ENCODE data around the gene UAP1L1.

DNA sequence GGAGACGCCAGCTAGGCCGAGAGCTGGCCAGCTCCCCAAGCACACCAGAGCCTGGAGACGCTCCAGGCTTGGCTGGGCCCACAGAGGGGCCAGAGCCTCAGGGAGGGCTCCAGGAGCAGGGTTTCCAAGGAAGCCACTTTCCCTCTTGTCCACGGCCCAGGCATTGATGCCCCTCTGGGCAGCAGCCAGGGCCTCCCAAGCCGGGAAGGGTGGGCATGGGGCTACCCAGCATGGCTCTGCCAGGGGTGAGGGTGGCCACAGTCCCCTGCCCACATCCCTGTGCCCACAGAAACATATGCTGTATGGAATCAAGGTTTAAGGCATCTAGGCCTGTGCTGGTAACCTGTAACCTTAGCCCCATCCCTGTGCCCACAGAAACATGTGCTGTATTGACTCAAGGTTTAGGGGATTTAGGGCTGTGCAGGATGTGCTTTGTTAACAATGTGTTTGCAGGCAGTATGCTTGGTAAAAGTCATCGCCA lies 38.8 kb downstream of the UAP1L1 start:
- TF ChIP-seq, protein P1, sequence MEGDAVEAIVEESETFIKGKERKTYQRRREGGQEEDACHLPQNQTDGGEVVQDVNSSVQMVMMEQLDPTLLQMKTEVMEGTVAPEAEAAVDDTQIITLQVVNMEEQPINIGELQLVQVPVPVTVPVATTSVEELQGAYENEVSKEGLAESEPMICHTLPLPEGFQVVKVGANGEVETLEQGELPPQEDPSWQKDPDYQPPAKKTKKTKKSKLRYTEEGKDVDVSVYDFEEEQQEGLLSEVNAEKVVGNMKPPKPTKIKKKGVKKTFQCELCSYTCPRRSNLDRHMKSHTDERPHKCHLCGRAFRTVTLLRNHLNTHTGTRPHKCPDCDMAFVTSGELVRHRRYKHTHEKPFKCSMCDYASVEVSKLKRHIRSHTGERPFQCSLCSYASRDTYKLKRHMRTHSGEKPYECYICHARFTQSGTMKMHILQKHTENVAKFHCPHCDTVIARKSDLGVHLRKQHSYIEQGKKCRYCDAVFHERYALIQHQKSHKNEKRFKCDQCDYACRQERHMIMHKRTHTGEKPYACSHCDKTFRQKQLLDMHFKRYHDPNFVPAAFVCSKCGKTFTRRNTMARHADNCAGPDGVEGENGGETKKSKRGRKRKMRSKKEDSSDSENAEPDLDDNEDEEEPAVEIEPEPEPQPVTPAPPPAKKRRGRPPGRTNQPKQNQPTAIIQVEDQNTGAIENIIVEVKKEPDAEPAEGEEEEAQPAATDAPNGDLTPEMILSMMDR (conservative IDR thresholded peaks at IDR 0.05 in 1 of 2, IDR thresholded peaks at IDR 0.05 in 1 of 2; ENCODE audit: extremely low read depth in 1 of 2, insufficient read depth in 1 of 2, low read depth in 1 of 2, low read length in 2 of 2) = no peak
- no peak for TF ChIP-seq EZH2 (IDR thresholded peaks at IDR 0.05; ENCODE audit: borderline replicate concordance, low read length)

Measured in mammary epithelial cell (primary cell).